Activated CD4-positive, alpha-beta T cell treated with anti-CD3 and anti-CD28 coated beads for 48 hours (primary cell): ENCODE results near the gene GOLGA6L7.
A peak's percentile ranks its signal among the peaks of the same experiment; 100 is the strongest.
"Not testable (repeated sequence)": the region's sequence is repeated elsewhere in the genome, so short reads cannot be mapped to it uniquely, and the experiment has no call there.

Source experiments
- DNase-seq: peaks from one replicate; pipeline ENCODE4 v3.0.0-alpha.2; 2020

The GOLGA6L7 gene

DNA sequence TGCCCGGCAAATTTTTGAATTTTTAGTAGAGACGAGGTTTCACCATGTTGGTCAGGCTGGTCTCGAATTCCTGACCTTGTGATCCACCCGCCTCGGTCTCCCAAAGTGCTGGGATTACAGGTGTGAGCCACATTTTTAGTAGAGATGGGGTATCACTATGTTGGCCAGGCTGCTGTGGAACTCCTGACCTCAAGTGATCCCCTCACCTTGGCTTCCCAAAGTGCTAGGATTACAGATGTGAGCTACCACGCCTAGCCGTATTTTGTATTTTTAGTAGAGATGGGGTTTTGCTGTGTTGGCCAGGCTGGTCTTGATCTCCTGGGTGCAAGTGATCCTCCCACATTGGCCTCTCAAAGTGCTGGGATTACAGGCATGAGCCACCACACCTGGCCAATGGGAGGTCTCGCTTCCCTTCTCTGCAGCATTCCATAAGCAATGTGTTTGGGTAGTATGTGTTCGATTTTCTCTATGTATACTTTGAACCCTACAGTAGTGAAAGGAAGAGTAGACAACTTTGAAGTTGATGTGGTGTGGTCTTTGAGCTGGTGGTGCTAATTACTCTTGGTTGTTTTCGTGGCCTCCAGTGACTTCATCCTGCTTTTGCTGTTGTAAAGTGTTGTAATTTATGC, 13.4 kb downstream of the GOLGA6L7 start:
- DNase-seq, result not testable (repeated sequence)

DNA sequence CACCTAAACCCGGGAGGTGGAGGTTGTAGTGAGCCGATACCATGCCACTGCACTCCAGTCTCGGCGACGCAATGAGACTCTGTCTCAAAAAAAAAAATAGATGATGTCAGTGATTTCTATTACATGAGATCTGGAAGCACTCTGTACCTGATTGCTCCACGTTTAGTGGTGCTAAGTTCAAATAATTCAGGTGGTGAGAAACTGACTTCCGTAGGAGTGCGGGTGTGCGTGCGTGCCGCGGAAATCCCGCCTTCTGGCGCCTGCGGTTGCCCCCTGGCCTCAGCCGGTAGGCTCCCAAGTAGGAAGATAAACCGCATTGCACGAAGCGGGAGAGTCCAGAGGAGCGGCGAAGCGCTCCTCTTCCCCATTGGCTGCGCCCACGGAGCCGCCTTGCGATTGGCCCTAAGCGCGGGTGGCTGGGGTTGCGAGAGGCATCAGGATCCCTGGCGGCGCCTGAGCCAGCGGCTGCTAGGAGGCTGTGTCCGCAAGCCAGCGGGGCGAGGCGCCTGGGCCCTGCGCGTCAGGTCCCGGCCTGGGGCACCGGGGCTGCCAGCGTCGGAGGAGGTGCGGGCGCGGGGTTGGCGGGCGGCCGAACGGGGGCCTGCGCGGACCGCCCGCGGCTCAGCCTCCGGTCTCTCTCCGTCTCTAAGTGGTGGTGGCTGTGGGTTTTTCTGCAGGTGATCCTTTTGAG, 16.4 kb downstream of the GOLGA6L7 start:
- DNase-seq, result peak; percentile 76

GRCh38 chr15:28821420-28821819, 27.0 kb downstream of the GOLGA6L7 start:
- not testable (repeated sequence) for DNase-seq

DNA sequence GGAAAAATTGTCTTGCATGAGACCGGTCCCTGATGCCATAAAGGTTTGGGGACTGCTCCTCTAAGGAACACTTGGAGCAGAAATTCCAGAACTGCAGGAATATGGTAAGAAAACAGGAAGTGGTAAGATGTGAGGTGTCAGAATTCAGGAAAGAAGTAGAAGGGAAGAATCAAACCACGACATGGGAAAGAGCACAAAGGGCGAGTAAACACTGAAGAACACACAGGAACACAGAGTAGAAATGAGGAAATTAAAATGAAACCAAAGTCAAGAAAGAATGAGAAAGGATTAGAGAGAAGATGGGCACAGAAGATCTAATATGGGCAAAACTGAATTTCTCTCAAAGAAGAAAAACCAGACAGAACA, 28.5 kb downstream of the GOLGA6L7 start:
- DNase-seq, result not testable (repeated sequence)

DNA sequence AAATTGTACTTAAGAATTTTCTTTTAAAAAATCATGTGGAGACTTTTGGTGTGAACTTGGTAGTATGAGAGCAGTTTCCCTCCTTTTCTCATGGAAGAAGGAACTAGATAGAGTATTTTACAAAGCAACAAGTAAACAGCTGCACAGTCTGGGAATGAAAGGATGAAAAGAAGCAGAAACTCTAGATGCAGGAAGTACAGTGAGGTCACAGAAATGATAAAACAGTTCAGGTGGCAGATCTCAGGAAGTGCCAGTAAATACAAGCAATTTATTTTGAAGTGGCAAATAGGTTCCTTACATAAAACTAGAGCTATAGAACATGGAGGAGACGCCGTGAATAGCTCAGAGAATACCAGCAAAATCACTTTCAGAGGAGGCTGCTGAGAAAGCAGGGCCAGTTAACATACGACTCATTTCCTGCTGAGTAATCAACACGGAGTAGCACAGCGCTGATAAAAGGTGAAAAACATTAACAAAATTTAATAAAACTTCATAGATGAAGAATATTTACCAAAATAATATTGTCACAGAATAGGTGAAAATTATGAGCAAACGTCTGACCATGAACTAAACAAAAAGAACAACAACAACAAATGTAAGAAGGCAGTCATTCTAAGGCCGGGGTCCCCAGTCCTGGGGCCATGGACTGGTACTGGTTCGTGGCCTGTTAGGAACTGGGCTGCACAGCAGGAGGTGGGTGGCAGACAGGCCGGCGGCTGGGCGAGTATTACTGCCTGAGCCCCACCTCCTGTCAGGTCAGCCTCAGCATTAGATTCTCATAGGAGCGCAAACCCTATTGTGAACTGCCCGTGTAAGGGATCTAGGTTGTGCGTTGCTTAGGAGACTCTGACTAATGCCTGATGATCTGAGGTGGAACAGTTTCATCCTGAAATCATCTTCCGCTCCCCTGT, 29.2 kb downstream of the GOLGA6L7 start:
- peak; percentile 26 for DNase-seq

GRCh38 chr15:28818168-28818567, 30.3 kb downstream of the GOLGA6L7 start:
- not testable (repeated sequence) for DNase-seq

GRCh38 chr15:28814059-28814458, 34.4 kb downstream of the GOLGA6L7 start:
- DNase-seq, result not testable (repeated sequence)

- not testable (repeated sequence) for DNase-seq
Measured at GRCh38 chr15:28813392-28813791, 35.1 kb downstream of the GOLGA6L7 start.

GRCh38 chr15:28811852-28812550, 36.4 kb downstream of the GOLGA6L7 start:
- not testable (repeated sequence) for DNase-seq

- not testable (repeated sequence) for DNase-seq
Measured at GRCh38 chr15:28810444-28810843, 38.0 kb downstream of the GOLGA6L7 start.

DNA sequence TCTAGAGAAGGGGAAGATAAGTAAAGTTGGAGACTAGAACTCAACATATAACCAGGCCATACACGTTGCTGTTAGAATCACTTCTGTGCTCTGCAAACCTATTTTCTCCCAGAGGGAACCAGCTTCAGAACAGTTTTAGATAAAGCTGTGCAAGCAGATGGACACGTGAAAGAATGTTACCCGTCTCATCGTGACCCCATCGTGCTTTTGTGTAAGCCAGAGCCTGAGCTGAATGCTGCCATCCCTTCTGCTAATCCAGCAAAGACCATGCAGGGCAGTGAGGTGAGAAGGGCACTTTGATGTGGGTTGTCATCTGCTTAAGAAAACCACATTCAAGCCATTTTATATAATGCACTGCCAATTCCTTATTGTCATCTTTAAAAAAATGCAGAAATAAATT, 40.3 kb downstream of the GOLGA6L7 start:
- not testable (repeated sequence) for DNase-seq

GRCh38 chr15:28800366-28800765, 48.1 kb downstream of the GOLGA6L7 start:
- not testable (repeated sequence) for DNase-seq

GRCh38 chr15:28798234-28798633, 50.2 kb downstream of the GOLGA6L7 start:
- not testable (repeated sequence) for DNase-seq

DNA sequence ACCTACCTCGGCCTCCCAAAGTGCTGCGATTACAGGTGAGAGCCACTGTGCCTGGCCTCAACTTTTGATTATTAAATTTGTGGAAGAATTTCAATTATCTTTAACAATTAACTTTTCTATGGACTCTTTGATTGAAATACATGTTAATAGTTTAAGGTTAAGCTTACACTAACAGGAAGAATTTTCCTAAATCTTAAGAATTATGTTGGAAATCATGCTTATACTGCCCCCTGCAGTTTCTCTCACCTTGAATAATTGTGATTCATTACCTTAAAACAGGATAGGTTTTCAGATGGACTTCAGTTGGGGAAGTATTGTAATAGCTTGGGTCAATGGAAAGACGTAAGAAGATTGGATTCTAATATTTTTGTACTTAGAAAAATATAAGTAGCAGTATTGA, 54.2 kb downstream of the GOLGA6L7 start:
- DNase-seq, result not testable (repeated sequence)
